ENCODE results near the gene EGFR. TPM values are rescaled to one million over a fixed set of nuclear protein-coding genes. Genes with fewer than 3 reads are reported as not detected.

EGFR gene
- polyA plus RNA-seq, 2 of the 4 experiments (the other 2 are of a cell fraction): 59.5 to 63.8 TPM

DNA sequence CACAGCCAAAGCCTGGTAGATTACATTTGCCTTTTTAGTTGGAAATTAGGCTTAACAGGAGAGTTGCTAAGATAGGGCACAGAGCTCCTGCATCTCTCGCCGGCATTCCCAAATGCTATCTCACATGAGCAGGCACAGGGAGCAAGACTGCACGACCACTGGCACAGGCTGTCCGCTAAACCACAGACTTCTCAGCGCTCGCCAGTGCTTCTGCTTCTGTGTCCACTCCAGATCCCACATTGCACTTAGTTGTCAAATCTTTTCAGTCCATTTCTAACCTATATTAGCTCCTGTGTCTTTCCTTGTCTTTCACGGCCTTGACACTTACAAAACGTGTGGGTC, 138.9 kb downstream of the EGFR start:
- Histone ChIP-seq H3K27ac (no peak overlapping the region), H3K4me1 (no peaks in the 10 kb centered on the region), H3K9me3 (no peaks in the 10 kb centered on the region), H3K4me3 (no peak overlapping the region), H3K4me2 (no peak overlapping the region)
- FAIRE-seq (no peak), DNase-seq (ENCODE audit: low read depth in 1 of 2, low spot score in 1 of 2) (no peak), ATAC-seq (no peak)
- no peak for TF ChIP-seq FOSL2 (IDR thresholded peaks at IDR 0.05)
- no peak for TF ChIP-seq FOSL2 (CRISPR knock-in tag; IDR thresholded peaks at IDR 0.05)
- TF ChIP-seq JUNB (IDR thresholded peaks at IDR 0.05): no peak
- WGBS (ENCODE audit: missing lambda C conversion rate): 93% methylated on average over 8 of the region's 8 CpGs
- POLR2A ChIA-PET: no interaction called here
- CTCF ChIA-PET: interaction anchor here (1.1 to 4.7 kb wide), 3 partner anchors 13 to 384 kb away, joined by 3 to 18 read pairs (median 4); no protein-coding TSS in a partner anchor

DNA sequence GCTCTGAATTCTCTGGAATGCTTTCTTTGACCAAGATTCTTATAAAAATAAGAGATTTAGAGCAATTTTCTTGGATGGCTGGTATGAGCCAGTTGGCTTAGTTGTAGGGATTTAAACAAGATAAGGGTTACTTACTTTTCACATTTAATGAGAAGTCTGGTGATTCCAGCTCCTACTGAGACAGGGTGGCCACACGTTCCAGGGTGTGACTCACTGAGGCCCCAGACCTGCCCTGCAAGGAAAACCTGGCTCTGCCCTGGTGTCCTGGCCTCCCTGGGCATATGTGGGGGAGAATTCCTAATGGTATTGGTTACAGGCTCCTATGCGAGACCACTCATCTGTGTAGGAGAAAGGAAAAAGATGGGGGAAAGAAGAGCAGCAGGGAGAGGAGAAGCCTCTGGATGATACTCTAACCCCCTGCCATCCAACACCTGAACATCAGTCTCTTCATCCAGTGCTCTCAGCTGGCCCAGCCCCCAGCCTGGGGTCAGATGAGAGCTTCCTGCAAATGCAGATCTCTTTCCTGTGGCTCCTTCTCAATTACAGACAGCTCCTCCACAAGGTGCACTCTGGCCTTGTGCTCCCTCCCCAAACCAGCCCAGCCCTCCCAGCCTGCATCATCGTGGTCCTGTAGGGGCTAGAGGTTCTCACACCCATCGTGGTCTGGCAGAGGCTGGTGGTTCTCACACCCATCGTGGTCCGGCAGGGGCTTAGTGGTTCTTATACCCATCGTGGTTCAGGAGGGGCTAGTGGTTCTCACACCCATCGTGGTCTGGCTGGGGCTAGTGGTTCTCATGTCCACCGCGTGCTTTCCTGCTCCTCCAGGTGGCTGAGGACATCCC, 139.9 kb downstream of the EGFR start:
- Histone ChIP-seq H3K4me2 (no peak overlapping the region), H3K4me1 (no peaks in the 10 kb centered on the region), H3K4me3 (no peak overlapping the region), H3K27ac (no peak overlapping the region), H3K9me3 (no peaks in the 10 kb centered on the region)
- ChIA-PET POLR2A (no interaction called here), CTCF (interaction anchor here (1.1 to 4.7 kb wide), 4 partner anchors 14 to 385 kb away, joined by 3 to 18 read pairs (median 4); no protein-coding TSS in a partner anchor)
- no peak for DNase-seq (ENCODE audit: low read depth in 1 of 2, low spot score in 1 of 2)
- no peak for TF ChIP-seq HOXB5 (CRISPR knock-in tag; IDR thresholded peaks at IDR 0.05)
- TF ChIP-seq, protein P1, sequence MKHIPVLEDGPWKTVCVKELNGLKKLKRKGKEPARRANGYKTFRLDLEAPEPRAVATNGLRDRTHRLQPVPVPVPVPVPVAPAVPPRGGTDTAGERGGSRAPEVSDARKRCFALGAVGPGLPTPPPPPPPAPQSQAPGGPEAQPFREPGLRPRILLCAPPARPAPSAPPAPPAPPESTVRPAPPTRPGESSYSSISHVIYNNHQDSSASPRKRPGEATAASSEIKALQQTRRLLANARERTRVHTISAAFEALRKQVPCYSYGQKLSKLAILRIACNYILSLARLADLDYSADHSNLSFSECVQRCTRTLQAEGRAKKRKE (CRISPR knock-in tag; IDR thresholded peaks at IDR 0.05; ENCODE audit: low read depth): no peak
- TF ChIP-seq, protein P2, sequence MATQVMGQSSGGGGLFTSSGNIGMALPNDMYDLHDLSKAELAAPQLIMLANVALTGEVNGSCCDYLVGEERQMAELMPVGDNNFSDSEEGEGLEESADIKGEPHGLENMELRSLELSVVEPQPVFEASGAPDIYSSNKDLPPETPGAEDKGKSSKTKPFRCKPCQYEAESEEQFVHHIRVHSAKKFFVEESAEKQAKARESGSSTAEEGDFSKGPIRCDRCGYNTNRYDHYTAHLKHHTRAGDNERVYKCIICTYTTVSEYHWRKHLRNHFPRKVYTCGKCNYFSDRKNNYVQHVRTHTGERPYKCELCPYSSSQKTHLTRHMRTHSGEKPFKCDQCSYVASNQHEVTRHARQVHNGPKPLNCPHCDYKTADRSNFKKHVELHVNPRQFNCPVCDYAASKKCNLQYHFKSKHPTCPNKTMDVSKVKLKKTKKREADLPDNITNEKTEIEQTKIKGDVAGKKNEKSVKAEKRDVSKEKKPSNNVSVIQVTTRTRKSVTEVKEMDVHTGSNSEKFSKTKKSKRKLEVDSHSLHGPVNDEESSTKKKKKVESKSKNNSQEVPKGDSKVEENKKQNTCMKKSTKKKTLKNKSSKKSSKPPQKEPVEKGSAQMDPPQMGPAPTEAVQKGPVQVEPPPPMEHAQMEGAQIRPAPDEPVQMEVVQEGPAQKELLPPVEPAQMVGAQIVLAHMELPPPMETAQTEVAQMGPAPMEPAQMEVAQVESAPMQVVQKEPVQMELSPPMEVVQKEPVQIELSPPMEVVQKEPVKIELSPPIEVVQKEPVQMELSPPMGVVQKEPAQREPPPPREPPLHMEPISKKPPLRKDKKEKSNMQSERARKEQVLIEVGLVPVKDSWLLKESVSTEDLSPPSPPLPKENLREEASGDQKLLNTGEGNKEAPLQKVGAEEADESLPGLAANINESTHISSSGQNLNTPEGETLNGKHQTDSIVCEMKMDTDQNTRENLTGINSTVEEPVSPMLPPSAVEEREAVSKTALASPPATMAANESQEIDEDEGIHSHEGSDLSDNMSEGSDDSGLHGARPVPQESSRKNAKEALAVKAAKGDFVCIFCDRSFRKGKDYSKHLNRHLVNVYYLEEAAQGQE (IDR thresholded peaks at IDR 0.05): no peak
- FAIRE-seq: no peak
- WGBS (ENCODE audit: missing lambda C conversion rate): 87% methylated on average over 9 of the region's 10 CpGs
- ATAC-seq: no peak

DNA sequence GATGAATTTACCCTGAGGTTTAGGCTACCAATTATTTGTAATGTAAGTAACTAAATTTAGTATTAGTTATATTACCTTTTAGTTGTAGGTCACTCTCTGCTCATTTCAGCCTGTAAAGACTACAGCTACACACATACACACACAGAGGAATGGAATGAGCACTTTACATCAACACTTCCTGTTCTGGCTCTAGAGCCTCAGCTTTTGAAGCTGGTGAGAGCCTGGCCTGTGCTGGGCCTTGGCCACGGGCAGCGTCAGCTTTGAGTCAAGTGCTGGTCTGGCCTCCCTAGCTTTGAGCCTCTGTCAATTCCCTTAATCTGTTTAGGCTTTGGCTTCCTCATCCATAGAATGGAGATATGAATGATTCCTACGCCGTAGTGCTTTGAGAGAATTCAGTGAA, 141.7 kb downstream of the EGFR start:
- Histone ChIP-seq H3K4me3 (no peak overlapping the region), H3K9me3 (no peaks in the 10 kb centered on the region), H3K27ac (no peak overlapping the region), H3K4me1 (no peaks in the 10 kb centered on the region), H3K4me2 (no peak overlapping the region)
- POLR2A ChIA-PET: no interaction called here
- DNase-seq (ENCODE audit: low read depth in 1 of 2, low spot score in 1 of 2) (no peak), ATAC-seq (no peak), FAIRE-seq (no peak)
- CTCF ChIA-PET: interaction anchor here (1.0 to 1.3 kb wide), 2 partner anchors 95 to 387 kb away, joined by 3 to 5 read pairs; no protein-coding TSS in a partner anchor
- 95% methylated on average over 4 of the region's 4 CpGs for WGBS (ENCODE audit: missing lambda C conversion rate)
- TF ChIP-seq BHLHE40 (IDR thresholded peaks at IDR 0.05; ENCODE audit: low read depth, low read length): no peak
- no peak for TF ChIP-seq HEYL (CRISPR knock-in tag; IDR thresholded peaks at IDR 0.05)

DNA sequence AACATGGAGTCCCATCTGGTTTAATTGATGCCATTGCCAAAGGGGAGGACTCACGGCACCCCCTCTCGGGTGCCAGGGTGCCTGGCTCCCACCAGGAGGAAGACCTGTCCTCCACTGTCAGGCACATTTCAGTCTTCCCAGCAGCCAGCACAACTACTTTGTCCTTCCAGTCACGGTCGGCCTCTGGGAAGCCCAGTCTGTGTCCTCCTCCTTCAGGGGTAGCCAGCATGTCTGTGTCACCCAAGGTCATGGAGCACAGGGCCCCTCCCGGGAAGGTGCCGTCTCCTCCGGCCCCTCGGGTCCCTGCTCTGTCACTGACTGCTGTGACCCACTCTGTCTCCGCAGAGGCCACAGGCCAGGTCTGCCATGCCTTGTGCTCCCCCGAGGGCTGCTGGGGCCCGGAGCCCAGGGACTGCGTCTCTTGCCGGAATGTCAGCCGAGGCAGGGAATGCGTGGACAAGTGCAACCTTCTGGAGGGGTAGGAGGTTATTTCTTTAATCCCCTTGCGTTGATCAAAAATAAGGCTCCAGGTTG, 142.4 kb downstream of the EGFR start:
- ChIA-PET CTCF (interaction anchor here (1.0 to 1.3 kb wide), 2 partner anchors 94 to 388 kb away, joined by 3 to 5 read pairs; no protein-coding TSS in a partner anchor), POLR2A (no interaction called here)
- Histone ChIP-seq H3K4me1 (no peaks in the 10 kb centered on the region), H3K4me2 (no peak overlapping the region), H3K27ac (no peak overlapping the region), H3K9me3 (no peaks in the 10 kb centered on the region), H3K4me3 (no peak overlapping the region)
- WGBS (ENCODE audit: missing lambda C conversion rate): 92% methylated on average over 12 of the region's 16 CpGs
- no peak for TF ChIP-seq FOXS1 (CRISPR knock-in tag; IDR thresholded peaks at IDR 0.05)
- TF ChIP-seq NR3C1 (IDR thresholded peaks at IDR 0.05): no peak
- no peak for TF ChIP-seq KDM1A (IDR thresholded peaks at IDR 0.05; ENCODE audit: low read depth)
- TF ChIP-seq, protein P3, sequence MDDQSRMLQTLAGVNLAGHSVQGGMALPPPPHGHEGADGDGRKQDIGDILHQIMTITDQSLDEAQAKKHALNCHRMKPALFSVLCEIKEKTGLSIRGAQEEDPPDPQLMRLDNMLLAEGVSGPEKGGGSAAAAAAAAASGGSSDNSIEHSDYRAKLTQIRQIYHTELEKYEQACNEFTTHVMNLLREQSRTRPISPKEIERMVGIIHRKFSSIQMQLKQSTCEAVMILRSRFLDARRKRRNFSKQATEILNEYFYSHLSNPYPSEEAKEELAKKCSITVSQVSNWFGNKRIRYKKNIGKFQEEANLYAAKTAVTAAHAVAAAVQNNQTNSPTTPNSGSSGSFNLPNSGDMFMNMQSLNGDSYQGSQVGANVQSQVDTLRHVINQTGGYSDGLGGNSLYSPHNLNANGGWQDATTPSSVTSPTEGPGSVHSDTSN (IDR thresholded peaks at IDR 0.05): no peak
- TF ChIP-seq NPAS2 (CRISPR knock-in tag; IDR thresholded peaks at IDR 0.05; ENCODE audit: borderline replicate concordance): no peak
- TF ChIP-seq RFX5 (IDR thresholded peaks at IDR 0.05): no peak
- TF ChIP-seq, protein P4, sequence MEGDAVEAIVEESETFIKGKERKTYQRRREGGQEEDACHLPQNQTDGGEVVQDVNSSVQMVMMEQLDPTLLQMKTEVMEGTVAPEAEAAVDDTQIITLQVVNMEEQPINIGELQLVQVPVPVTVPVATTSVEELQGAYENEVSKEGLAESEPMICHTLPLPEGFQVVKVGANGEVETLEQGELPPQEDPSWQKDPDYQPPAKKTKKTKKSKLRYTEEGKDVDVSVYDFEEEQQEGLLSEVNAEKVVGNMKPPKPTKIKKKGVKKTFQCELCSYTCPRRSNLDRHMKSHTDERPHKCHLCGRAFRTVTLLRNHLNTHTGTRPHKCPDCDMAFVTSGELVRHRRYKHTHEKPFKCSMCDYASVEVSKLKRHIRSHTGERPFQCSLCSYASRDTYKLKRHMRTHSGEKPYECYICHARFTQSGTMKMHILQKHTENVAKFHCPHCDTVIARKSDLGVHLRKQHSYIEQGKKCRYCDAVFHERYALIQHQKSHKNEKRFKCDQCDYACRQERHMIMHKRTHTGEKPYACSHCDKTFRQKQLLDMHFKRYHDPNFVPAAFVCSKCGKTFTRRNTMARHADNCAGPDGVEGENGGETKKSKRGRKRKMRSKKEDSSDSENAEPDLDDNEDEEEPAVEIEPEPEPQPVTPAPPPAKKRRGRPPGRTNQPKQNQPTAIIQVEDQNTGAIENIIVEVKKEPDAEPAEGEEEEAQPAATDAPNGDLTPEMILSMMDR (IDR thresholded peaks at IDR 0.05): no peak
- TF ChIP-seq CBX8 (IDR thresholded peaks at IDR 0.05): no peak
- no peak for TF ChIP-seq HEYL (CRISPR knock-in tag; IDR thresholded peaks at IDR 0.05)
- no peak for TF ChIP-seq RNF2 (IDR thresholded peaks at IDR 0.05; ENCODE audit: borderline replicate concordance, low read depth)
- FAIRE-seq (no peak), ATAC-seq (no peak), DNase-seq (ENCODE audit: low read depth in 1 of 2, low spot score in 1 of 2) (no peak)

Data from A549 (cell line).